Measurements from ENCODE around the gene MED12L. TPM values are rescaled to one million over a fixed set of nuclear protein-coding genes. Genes with fewer than 3 reads are reported as not detected.

The MED12L gene
- total and polyA plus RNA-seq, 10 of the 15 experiments (the other 5 are each of a cell fraction or from before 2014, with no cell fraction given): 0.01 to 0.06 (median 0.03) TPM; not detected in 2

DNA sequence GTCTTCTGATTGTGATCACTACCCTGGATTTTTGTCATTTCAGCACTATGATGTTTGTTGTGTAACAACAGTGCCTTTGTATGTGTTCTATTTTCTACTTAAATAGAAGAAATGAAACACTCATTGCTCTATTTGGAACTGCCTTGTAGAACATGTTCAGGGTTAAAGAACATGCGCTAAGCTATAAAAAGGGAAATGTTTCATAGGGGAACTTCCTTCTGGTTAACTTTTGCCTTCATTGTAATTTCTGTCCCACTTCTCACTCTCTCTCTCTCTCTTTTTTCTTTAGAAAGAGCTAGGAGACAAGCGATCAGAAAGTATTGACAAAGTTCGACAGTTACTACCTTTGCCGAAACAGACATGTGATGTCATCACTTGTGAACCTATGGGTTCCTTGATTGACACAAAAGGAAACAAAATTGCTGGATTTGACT lies 299.3 kb downstream of the MED12L start, which contains the start of gene P2RY12 (continued):
- TF ChIP-seq NFIC (IDR thresholded peaks at IDR 0.05; ENCODE audit: low read depth, low read length): peak; percentile 93
- TF ChIP-seq POLR2AphosphoS2 (IDR thresholded peaks at IDR 0.05; ENCODE audit: low read depth, low read length): no peak
- TF ChIP-seq NRF1 (conservative IDR thresholded peaks at IDR 0.05; ENCODE audit: low read depth, low read length): no peak
- TF ChIP-seq, protein P1, sequence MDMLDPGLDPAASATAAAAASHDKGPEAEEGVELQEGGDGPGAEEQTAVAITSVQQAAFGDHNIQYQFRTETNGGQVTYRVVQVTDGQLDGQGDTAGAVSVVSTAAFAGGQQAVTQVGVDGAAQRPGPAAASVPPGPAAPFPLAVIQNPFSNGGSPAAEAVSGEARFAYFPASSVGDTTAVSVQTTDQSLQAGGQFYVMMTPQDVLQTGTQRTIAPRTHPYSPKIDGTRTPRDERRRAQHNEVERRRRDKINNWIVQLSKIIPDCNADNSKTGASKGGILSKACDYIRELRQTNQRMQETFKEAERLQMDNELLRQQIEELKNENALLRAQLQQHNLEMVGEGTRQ (IDR thresholded peaks at IDR 0.05; ENCODE audit: borderline replicate concordance, low read depth, low read length): no peak
- 0 out of 2 replicates have a peak, but pooled peaks have one; percentile 49 for TF ChIP-seq MTA3 (IDR thresholded peaks at IDR 0.05; ENCODE audit: borderline replicate concordance, low read length)
- TF ChIP-seq, protein P2, sequence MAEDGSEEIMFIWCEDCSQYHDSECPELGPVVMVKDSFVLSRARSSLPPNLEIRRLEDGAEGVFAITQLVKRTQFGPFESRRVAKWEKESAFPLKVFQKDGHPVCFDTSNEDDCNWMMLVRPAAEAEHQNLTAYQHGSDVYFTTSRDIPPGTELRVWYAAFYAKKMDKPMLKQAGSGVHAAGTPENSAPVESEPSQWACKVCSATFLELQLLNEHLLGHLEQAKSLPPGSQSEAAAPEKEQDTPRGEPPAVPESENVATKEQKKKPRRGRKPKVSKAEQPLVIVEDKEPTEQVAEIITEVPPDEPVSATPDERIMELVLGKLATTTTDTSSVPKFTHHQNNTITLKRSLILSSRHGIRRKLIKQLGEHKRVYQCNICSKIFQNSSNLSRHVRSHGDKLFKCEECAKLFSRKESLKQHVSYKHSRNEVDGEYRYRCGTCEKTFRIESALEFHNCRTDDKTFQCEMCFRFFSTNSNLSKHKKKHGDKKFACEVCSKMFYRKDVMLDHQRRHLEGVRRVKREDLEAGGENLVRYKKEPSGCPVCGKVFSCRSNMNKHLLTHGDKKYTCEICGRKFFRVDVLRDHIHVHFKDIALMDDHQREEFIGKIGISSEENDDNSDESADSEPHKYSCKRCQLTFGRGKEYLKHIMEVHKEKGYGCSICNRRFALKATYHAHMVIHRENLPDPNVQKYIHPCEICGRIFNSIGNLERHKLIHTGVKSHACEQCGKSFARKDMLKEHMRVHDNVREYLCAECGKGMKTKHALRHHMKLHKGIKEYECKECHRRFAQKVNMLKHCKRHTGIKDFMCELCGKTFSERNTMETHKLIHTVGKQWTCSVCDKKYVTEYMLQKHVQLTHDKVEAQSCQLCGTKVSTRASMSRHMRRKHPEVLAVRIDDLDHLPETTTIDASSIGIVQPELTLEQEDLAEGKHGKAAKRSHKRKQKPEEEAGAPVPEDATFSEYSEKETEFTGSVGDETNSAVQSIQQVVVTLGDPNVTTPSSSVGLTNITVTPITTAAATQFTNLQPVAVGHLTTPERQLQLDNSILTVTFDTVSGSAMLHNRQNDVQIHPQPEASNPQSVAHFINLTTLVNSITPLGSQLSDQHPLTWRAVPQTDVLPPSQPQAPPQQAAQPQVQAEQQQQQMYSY (CRISPR knock-in tag; IDR thresholded peaks at IDR 0.05): no peak
- no peak for TF ChIP-seq ZNF274 (IDR thresholded peaks at IDR 0.05; ENCODE audit: insufficient read depth, insufficient read length)
- no peak for TF ChIP-seq LARP7 (IDR thresholded peaks at IDR 0.05)
- TF ChIP-seq, protein P3, sequence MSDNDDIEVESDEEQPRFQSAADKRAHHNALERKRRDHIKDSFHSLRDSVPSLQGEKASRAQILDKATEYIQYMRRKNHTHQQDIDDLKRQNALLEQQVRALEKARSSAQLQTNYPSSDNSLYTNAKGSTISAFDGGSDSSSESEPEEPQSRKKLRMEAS (IDR thresholded peaks at IDR 0.05; ENCODE audit: low read depth, low read length): no peak
- no peak for TF ChIP-seq ZNF217 (IDR thresholded peaks at IDR 0.05)
- no peak for TF ChIP-seq NFYA (IDR thresholded peaks at IDR 0.05; ENCODE audit: borderline replicate concordance, low read depth, low read length)
- TF ChIP-seq, protein P4, sequence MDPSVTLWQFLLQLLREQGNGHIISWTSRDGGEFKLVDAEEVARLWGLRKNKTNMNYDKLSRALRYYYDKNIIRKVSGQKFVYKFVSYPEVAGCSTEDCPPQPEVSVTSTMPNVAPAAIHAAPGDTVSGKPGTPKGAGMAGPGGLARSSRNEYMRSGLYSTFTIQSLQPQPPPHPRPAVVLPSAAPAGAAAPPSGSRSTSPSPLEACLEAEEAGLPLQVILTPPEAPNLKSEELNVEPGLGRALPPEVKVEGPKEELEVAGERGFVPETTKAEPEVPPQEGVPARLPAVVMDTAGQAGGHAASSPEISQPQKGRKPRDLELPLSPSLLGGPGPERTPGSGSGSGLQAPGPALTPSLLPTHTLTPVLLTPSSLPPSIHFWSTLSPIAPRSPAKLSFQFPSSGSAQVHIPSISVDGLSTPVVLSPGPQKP (IDR thresholded peaks at IDR 0.05; ENCODE audit: low read depth, low read length): no peak
- peak; percentile 49; the same call in 1 of the 2 replicates for TF ChIP-seq ZBED1 (IDR thresholded peaks at IDR 0.05; ENCODE audit: borderline replicate concordance)
- TF ChIP-seq, protein P5, sequence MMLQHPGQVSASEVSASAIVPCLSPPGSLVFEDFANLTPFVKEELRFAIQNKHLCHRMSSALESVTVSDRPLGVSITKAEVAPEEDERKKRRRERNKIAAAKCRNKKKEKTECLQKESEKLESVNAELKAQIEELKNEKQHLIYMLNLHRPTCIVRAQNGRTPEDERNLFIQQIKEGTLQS (IDR thresholded peaks at IDR 0.05; ENCODE audit: borderline replicate concordance, extremely low read depth, low read depth, low read length): no peak
- no peak for TF ChIP-seq PAX8 (IDR thresholded peaks at IDR 0.05)
- TF ChIP-seq, protein P6, sequence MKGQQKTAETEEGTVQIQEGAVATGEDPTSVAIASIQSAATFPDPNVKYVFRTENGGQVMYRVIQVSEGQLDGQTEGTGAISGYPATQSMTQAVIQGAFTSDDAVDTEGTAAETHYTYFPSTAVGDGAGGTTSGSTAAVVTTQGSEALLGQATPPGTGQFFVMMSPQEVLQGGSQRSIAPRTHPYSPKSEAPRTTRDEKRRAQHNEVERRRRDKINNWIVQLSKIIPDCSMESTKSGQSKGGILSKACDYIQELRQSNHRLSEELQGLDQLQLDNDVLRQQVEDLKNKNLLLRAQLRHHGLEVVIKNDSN (IDR thresholded peaks at IDR 0.05; ENCODE audit: borderline replicate concordance, extremely low read length, insufficient read depth, low read depth, low read length): no peak
- TF ChIP-seq RAD51 (IDR thresholded peaks at IDR 0.05): no peak
- peak; percentile 95 for TF ChIP-seq ZNF24 (IDR thresholded peaks at IDR 0.05)
- no peak for TF ChIP-seq POU2F2 (IDR thresholded peaks at IDR 0.05; ENCODE audit: borderline replicate concordance, low read depth, low read length)
- TF ChIP-seq ZNF207 (IDR thresholded peaks at IDR 0.05; ENCODE audit: borderline replicate concordance): no peak
- no peak for TF ChIP-seq KAT2A (conservative IDR thresholded peaks at IDR 0.05; ENCODE audit: control insufficient read depth, low read depth, low read length)
- TF ChIP-seq CREB1 (IDR thresholded peaks at IDR 0.05; ENCODE audit: low read depth): peak; percentile 76
- TF ChIP-seq ZSCAN29 (IDR thresholded peaks at IDR 0.05): no peak
- no peak for TF ChIP-seq HDAC2 (IDR thresholded peaks at IDR 0.05)
- no peak for TF ChIP-seq GATAD2B (conservative IDR thresholded peaks at IDR 0.05; ENCODE audit: low read depth)

All from GM12878 (cell line).